Adrenal gland (tissue), 12 donors: ENCODE data around the gene LAD1. TPM values are rescaled to one million over a fixed set of nuclear protein-coding genes. Genes with fewer than 3 reads are reported as not detected.

Experiments
- DNase-seq, 7 donors: peaks; one replicate each; pipeline ENCODE4 v3.0.0-alpha.2; 2019 to 2020
- H3K27ac ChIP-seq, 5 donors: fragments of 200-600 bp; sonication (generic) in 4 of 5; 1 replicate in 3 of 5; 2 replicates in 2 of 5; pipeline versions ENCODE4 v1.5.1 to v1.8.0; 2016 to 2020; ENCODE audit warnings: mild to moderate bottlenecking in 1 of 5
- H3K27me3 ChIP-seq: fragments of 200-600 bp; 2 replicates; pipeline ENCODE4 v1.8.0; 2021
- H3K36me3 ChIP-seq, 2 donors: fragments of 200-600 bp; replicated peaks in 1 of 2; 1 replicate in 1 of 2; 2 replicates in 1 of 2; pipeline versions ENCODE4 v1.5.1 to v1.8.0; 2018 to 2022
- H3K4me1 ChIP-seq, 2 donors: fragments of 200-600 bp; replicated peaks in 1 of 2; 1 replicate in 1 of 2; 2 replicates in 1 of 2; pipeline versions ENCODE4 v1.5.1 to v1.8.0; 2018 to 2021
- H3K4me3 ChIP-seq, 4 donors: fragments of 200-600 bp; sonication (generic) in 3 of 4; one replicate each; pipeline ENCODE4 v1.5.1; 2016 to 2018
- H3K9me3 ChIP-seq, 3 donors: fragments of 200-600 bp; sonication (generic) in 1 of 3; replicated peaks in 1 of 3; 1 replicate in 2 of 3; 2 replicates in 1 of 3; pipeline versions ENCODE4 v1.5.1 to v1.8.0; 2016 to 2021
- POLR2A ChIP-seq, 2 donors: fragments of 450-650 bp; IDR thresholded peaks; one replicate each; pipeline ENCODE4 v1.6.1; 2017; ENCODE audit warnings: antibody characterized with exemption in 2 of 2, mild to moderate bottlenecking in 2 of 2, moderate library complexity in 1 of 2
- WGBS, 4 donors: extraction: QIAGEN DNeasy Blood & Tissue Kit in 2 of 4; methylation state at CpG; one replicate each; pipeline versions ENCODE4 v1.1.5 to v1.1.7; 2013 to 2017; 5-methylcytosine and 5-hydroxymethylcytosine counted together
- intact Hi-C, 2 donors: fragments of 100-400 bp; cut with DNase I; formaldehyde crosslinking; loops; one replicate each; pipeline versions ENCODE4 v1.14.1 to v1.15.0; 2022 to 2023
- polyA plus RNA-seq, 3 donors: library from polyadenylated mRNA; stranded (reverse); fragments of 200-250 nt in 2 of 3; fragments of 350-450 nt in 1 of 3; fragmentation: Illumina TruSeq in 1 of 3; extraction: RNeasy Lipid Tissue Mini Kit (QIAGEN cat#74804) in 1 of 3; gene quantifications; one replicate each; pipeline ENCODE4 v1.2.3, GENCODE V29; 2013 to 2014
- total RNA-seq, 9 donors: library from RNA; depleted of rRNA in 4 of 9; stranded (reverse); fragments of >200 nt in 4 of 9; fragments of 120-200 nt in 1 of 9; fragmentation: NEBNext Ultra II Directional in 1 of 9; extraction: Animal tissue kit (Norgen Biotek cat#: 25700) in 1 of 9; gene quantifications; one replicate each; pipeline versions ENCODE4 v1.1.0 to v1.2.4, GENCODE V29; 2013 to 2023
- TF ChIP-seq, protein P1 (sequence below), 6 experiments: fragments of 450-650 bp in 4 of 6; fragments of 200-600 bp in 2 of 6; sonication (generic) in 1 of 6; IDR thresholded peaks; 1 replicate in 5 of 6; 2 replicates in 1 of 6; pipeline versions ENCODE4 v1.5.1 to v1.8.0; 2016 to 2021; ENCODE audit warnings: antibody characterized with exemption in 6 of 6, mild to moderate bottlenecking in 2 of 6, moderate library complexity in 1 of 6
- donor health status: healthy with polysubstance abuse.
- donor health status: Bipolar disorder and iron deficiency.
- donor health status: DM: yes; HTN: yes; CAD: no.
- donor health status: DM: no; HTN: no; CAD: no.
- donor health status: DM: no; HTN: no; CAD: no.
- donor health status: DM: yes; HTN: yes; CAD: no.

The LAD1 gene
- total and polyA plus RNA-seq, 12 donors: 0.08 to 0.61 (median 0.17) TPM; not detected in 7

DNA sequence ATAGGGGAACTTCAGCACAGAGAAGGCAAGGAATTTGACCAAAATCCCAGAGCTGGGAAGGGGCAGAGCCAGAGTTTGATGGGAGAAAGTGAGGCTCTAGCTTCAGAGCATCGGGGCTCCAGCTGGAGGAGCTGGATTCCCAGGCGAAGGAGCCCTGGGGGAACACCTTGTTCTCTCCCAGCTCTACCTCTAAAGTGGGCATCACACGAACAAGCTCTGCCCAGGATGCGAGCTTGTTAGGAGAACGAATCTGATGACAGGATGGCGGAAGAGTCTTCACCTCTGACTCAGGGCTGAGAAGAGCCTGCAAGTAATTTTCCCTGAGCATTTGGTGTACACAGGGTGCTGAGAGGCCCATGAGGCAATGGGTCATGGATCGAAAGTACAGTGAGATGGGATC is 43.7 kb downstream of the LAD1 start:
- Histone ChIP-seq H3K9me3 (no peaks in the 10 kb centered on the region), H3K27ac (no peak overlapping the region), H3K4me1 (no peaks in the 10 kb centered on the region), H3K36me3 (no peaks in the 10 kb centered on the region), H3K4me3 (no peak overlapping the region), H3K27me3 (peaks cover 5% of the 10 kb centered on the region)
- intact Hi-C loops: loop anchor here in 1 of 2 donors (5.0 kb wide), 1 partner anchor 98 kb away; no protein-coding TSS in a partner anchor
- no peak for TF ChIP-seq POLR2A (IDR thresholded peaks at IDR 0.05)
- TF ChIP-seq, protein P1, sequence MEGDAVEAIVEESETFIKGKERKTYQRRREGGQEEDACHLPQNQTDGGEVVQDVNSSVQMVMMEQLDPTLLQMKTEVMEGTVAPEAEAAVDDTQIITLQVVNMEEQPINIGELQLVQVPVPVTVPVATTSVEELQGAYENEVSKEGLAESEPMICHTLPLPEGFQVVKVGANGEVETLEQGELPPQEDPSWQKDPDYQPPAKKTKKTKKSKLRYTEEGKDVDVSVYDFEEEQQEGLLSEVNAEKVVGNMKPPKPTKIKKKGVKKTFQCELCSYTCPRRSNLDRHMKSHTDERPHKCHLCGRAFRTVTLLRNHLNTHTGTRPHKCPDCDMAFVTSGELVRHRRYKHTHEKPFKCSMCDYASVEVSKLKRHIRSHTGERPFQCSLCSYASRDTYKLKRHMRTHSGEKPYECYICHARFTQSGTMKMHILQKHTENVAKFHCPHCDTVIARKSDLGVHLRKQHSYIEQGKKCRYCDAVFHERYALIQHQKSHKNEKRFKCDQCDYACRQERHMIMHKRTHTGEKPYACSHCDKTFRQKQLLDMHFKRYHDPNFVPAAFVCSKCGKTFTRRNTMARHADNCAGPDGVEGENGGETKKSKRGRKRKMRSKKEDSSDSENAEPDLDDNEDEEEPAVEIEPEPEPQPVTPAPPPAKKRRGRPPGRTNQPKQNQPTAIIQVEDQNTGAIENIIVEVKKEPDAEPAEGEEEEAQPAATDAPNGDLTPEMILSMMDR (IDR thresholded peaks at IDR 0.05): no peak
- DNase-seq: no peak
- WGBS, 4 donors: 72 to 92% (median 87%) methylated on average over 5 to 7 of the region's 7 CpGs

DNA sequence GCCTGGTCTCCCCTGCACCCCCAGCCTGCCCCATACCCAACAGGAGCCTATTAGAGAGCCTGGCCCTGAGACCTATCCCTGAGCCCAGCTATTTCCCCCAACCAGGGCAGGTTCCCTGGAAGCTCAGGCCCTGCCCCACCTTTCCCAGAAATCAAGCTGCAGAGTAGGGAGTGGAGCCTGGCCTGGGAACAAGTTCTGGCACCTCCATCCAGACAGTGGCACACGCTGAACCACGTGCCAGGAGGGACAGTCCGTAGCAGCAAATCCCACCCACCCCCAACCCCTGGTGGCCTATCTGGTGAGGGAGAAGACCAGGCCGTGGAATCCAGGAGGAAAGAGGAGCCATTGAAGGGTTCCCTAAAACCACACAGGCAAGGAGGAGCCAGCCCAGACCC is 44.2 kb downstream of the LAD1 start:
- Histone ChIP-seq H3K36me3 (no peaks in the 10 kb centered on the region), H3K4me1 (no peaks in the 10 kb centered on the region), H3K27ac (no peak overlapping the region), H3K9me3 (no peaks in the 10 kb centered on the region), H3K27me3 (peaks cover 5% of the 10 kb centered on the region), H3K4me3 (no peak overlapping the region)
- no peak for DNase-seq
- TF ChIP-seq POLR2A (IDR thresholded peaks at IDR 0.05): no peak
- TF ChIP-seq, protein P1 (IDR thresholded peaks at IDR 0.05): no peak
- 62 to 86% (median 69%) methylated on average over 1 to 4 of the region's 4 CpGs for WGBS, 4 donors
- intact Hi-C loops: loop anchor here in 1 of 2 donors (5.0 kb wide), 1 partner anchor 98 kb away; no protein-coding TSS in a partner anchor

DNA sequence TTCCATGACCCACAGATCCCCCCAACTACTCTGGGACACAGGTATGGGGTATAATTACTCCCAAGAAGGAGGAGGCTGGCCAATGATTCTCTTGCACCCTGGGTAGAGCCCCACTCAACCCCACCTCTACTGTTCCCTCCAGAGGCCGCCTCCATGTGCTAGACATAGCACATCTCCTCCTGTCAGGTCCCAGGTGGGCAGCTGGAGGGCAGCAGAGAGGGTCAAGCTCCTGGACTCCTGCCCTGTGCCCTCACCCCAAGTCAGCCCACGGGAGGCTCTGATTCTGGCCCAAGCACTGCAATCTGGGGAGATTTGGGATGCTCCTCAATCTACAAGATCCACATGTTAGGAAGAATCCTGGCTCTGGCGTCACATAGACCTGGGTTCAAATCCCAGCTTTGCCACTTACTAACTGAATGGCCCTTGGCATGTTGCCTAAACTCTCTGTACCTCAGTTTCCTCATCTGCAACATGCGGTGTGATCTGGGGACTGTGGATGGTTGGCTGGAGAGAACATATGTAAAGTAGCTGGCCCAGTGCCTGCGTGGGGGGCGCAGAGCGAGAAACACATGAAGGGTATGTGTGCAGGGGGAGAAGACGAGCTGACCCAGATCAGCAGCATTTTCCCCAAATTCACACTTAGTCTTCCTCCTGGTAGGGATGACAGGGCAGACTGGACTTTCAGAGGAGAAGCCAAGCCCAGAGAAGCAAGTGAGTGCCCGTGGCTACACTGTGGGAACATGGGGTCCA is 44.8 kb downstream of the LAD1 start:
- peaks cover 5% of the 10 kb centered on the region for H3K27me3 ChIP-seq
- H3K27ac ChIP-seq: no peak overlapping the region
- no peaks in the 10 kb centered on the region for H3K36me3 ChIP-seq
- intact Hi-C loops: no loop called here
- no peaks in the 10 kb centered on the region for H3K4me1 ChIP-seq
- TF ChIP-seq, protein P1 (IDR thresholded peaks at IDR 0.05): no peak
- 85 to 94% (median 87%) methylated on average over 9 of the region's 9 CpGs for WGBS, 4 donors
- H3K9me3 ChIP-seq: no peaks in the 10 kb centered on the region
- H3K4me3 ChIP-seq: no peak overlapping the region
- no peak for DNase-seq

DNA sequence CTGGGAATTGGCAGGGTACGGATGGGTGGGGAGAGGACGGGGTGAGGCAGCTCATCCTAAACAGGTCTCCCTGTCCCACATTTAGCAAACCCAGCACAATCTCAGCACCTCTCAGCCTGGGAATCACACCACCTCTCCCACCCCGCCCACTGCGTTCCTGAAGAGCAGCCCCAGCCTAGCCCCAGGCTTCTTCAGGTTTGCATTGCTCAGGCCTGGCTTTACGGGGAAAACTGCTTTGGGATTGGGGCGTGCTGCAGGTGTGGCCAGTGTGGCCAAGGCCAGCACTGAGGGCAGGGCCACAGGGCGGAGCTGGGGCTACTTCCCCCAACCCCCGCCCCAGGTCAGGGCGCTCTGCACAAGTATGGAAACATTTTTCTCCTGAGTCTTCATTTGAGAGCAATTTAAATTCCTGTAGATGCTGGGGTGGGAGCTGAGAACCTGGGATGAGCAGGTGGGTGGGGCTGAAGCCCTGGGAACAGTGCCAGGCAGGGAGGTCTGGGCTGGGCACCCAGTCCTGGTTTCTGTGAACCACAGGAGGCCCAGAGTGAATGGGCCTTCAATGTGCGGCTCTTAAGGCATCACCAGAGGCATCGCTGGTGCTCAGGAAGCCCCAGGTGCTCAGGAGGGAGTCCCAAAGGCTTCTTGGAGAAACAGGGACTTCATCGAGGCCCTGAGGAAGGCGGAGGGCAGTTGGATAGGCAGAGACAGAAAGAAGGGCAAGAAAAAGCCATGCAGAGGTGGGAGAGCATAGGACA is 45.8 kb downstream of the LAD1 start:
- TF ChIP-seq, protein P1 (IDR thresholded peaks at IDR 0.05): no peak
- no peak for TF ChIP-seq POLR2A (IDR thresholded peaks at IDR 0.05)
- H3K4me3 ChIP-seq: no peak overlapping the region

More for the DNA sequence above, 45.8 kb downstream of the LAD1 start:
- intact Hi-C loops: no loop called here
- 82 to 87% (median 85%) methylated on average over 13 of the region's 13 CpGs for WGBS, 4 donors
- DNase-seq: no peak
- Histone ChIP-seq H3K27ac (no peak overlapping the region), H3K27me3 (peaks cover 5% of the 10 kb centered on the region), H3K9me3 (no peaks in the 10 kb centered on the region), H3K4me1 (no peaks in the 10 kb centered on the region), H3K36me3 (no peaks in the 10 kb centered on the region)
